HepG2 (cell line): ENCODE results near the gene RHCE. TPM values are rescaled to one million over a fixed set of nuclear protein-coding genes. Genes with fewer than 3 reads are reported as not detected.

Experiments used
- ATAC-seq: fragments of 200-7000 bp; cut with Tn5 transposase; 3 replicates; pipeline ENCODE4 v1.9.1; 2020; ENCODE audit warnings: mild to moderate bottlenecking, moderate library complexity
- BruUV-seq: library from RNA; stranded (reverse); fragments of 400-500 nt; replicated peaks from 2 replicates; lab custom pipeline; 2021; lab: Mats Ljungman, UMichigan
- CTCF ChIA-PET: fragments of 300-600 bp; formaldehyde crosslinking; extraction: SDS; loops from one replicate; lab custom pipeline; 2021; ENCODE audit warnings: low total read pairs, inconsistent platforms, low intra/inter-chr PET ratio; lab: Yijun Ruan, JAX
- POLR2A ChIA-PET: fragments of 350-600 bp; sonication (Branson Sonifier 250); formaldehyde crosslinking; loops from one replicate; lab custom pipeline; 2020; ENCODE audit warnings: antibody characterized with exemption, inconsistent platforms; lab: Yijun Ruan, JAX
- DNase-seq: peaks from one replicate; pipeline ENCODE4 v3.0.0-alpha.2; 2015; ENCODE audit warnings: low spot score
- FAIRE-seq: peaks from 3 replicates; lab custom pipeline; 2011; peaks lifted over from hg19 to GRCh38; lab: Jason Lieb, UNC
- H2AFZ ChIP-seq: one replicate; pipeline ENCODE4 v1.6.1; 2011; ENCODE audit warnings: low read length, inconsistent platforms
- H3K27ac ChIP-seq: fragments of 300-600 bp; 3 replicates; pipeline ENCODE4 v1.8.0; 2011; ENCODE audit warnings: mixed run types, mild to moderate bottlenecking, mixed read lengths, low read length, inconsistent platforms; ENCODE audit not compliant: insufficient read depth; ENCODE audit errors: extremely low read length
- H3K27me3 ChIP-seq, 2 experiments: fragments of 200-600 bp in 1 of 2; 2 replicates in 1 of 2; 3 replicates in 1 of 2; pipeline versions ENCODE4 v1.6.0 to v1.8.0; 2011; ENCODE audit warnings: low read length in 2 of 2, mild to moderate bottlenecking in 2 of 2, moderate library complexity in 2 of 2, inconsistent platforms in 1 of 2; ENCODE audit not compliant: insufficient read depth in 2 of 2, control insufficient read depth in 1 of 2
- H3K36me3 ChIP-seq, 2 experiments: fragments of 200-600 bp in 1 of 2; replicated peaks in 1 of 2; 2 replicates in 1 of 2; 3 replicates in 1 of 2; pipeline versions ENCODE4 v1.5.1 to v1.8.0; 2011; ENCODE audit warnings: low read length in 2 of 2, inconsistent platforms in 1 of 2; ENCODE audit not compliant: insufficient read depth in 2 of 2, control insufficient read depth in 1 of 2
- H3K4me1 ChIP-seq: 2 replicates; pipeline ENCODE4 v1.5.1; 2012; ENCODE audit warnings: low read length, inconsistent platforms; ENCODE audit not compliant: insufficient read depth
- H3K4me2 ChIP-seq: 2 replicates; pipeline ENCODE4 v1.6.0; 2011; ENCODE audit warnings: low read depth, low read length, inconsistent platforms
- H3K4me3 ChIP-seq, 3 experiments: fragments of 200-600 bp in 1 of 3; sonication (generic), shearing (Covaris generic) in 1 of 3; replicated peaks in 1 of 3; 2 replicates each; pipeline ENCODE4 v1.5.1; 2011 to 2016; ENCODE audit warnings: low read length in 3 of 3, inconsistent platforms in 2 of 3, low read depth in 2 of 3, mild to moderate bottlenecking in 2 of 3, control low read depth in 1 of 3, mixed read lengths in 1 of 3; ENCODE audit not compliant: insufficient read depth in 1 of 3
- H3K79me2 ChIP-seq: one replicate; pipeline ENCODE4 v1.6.1; 2011; ENCODE audit warnings: low read length, inconsistent platforms; ENCODE audit not compliant: insufficient read depth
- H3K9ac ChIP-seq: 2 replicates; pipeline ENCODE4 v1.6.0; 2011; ENCODE audit warnings: mild to moderate bottlenecking, low read depth, low read length, inconsistent platforms; ENCODE audit not compliant: insufficient read depth
- H3K9me3 ChIP-seq: 2 replicates; pipeline ENCODE4 v1.5.1; 2012; ENCODE audit warnings: mild to moderate bottlenecking, low read length
- H4K20me1 ChIP-seq: 2 replicates; pipeline ENCODE4 v1.6.0; 2011; ENCODE audit warnings: inconsistent platforms, mild to moderate bottlenecking, low read length, moderate library complexity; ENCODE audit not compliant: insufficient read depth
- GABPA ChIP-seq, 2 experiments: IDR thresholded peaks; 2 replicates each; pipeline ENCODE4 v1.6.1; 2011 to 2016; ENCODE audit warnings: low read depth in 2 of 2, low read length in 1 of 2, missing biosample characterization in 1 of 2, missing genetic modification characterization in 1 of 2
- ZNF382 ChIP-seq: sonication (generic); formaldehyde crosslinking; IDR thresholded peaks from 2 replicates; pipeline ENCODE4 v1.5.0; 2020; ENCODE audit warnings: missing genetic modification reagents, mild to moderate bottlenecking, borderline replicate concordance
- ZNF629 ChIP-seq: sonication (generic); formaldehyde crosslinking; conservative IDR thresholded peaks from 2 replicates; pipeline ENCODE4 v1.5.0; 2020; ENCODE audit warnings: missing genetic modification reagents
- WGBS: methylation state at CpG from one replicate; pipeline ENCODE4 v1.1.6; 2017; ENCODE audit warnings: low lambda C conversion rate; 5-methylcytosine and 5-hydroxymethylcytosine counted together
- in situ Hi-C: cut with HindIII; loops from 2 replicates; pipeline ENCODE4 v1.10.0; 2017; ENCODE audit warnings: low pct_unique_long_range_greater_than_20kb; ENCODE audit not compliant: extremely low pct_ligation_motif_present
- intact Hi-C: fragments of 100-400 bp; cut with micrococcal nuclease; formaldehyde crosslinking; loops from one replicate; pipeline ENCODE4 v1.10.0; 2022; ENCODE audit not compliant: unreplicated experiment
- polyA plus RNA-seq, 8 experiments: library from polyadenylated mRNA; depleted of rRNA in 3 of 8; stranded (reverse) in 7 of 8; unstranded in 1 of 8; fragments of >200 nt; fragmentation: Illumina TruSeq in 4 of 8; extraction: Trizol in 4 of 8; gene quantifications; 2 replicates each; pipeline versions ENCODE4 v1.2.1 to v1.2.3, GENCODE V29; 2011 to 2016; ENCODE audit warnings: low read depth in 4 of 8, missing spikeins in 1 of 8, mixed read lengths in 1 of 8; ENCODE audit not compliant: insufficient read depth in 1 of 8
- total RNA-seq, 5 experiments: library from RNA; depleted of rRNA; stranded (reverse); fragments of >200 nt; fragmentation: Illumina TruSeq; extraction: Trizol; gene quantifications; 2 replicates each; pipeline ENCODE4 v1.2.3, GENCODE V29; 2016; ENCODE audit warnings: low read depth in 1 of 5
- TF ChIP-seq, protein P1 (sequence below): sonication (generic); formaldehyde crosslinking; IDR thresholded peaks from 2 replicates; pipeline ENCODE4 v1.4.0; 2020; ENCODE audit warnings: mild to moderate bottlenecking, missing genetic modification reagents

The RHCE gene
- total and polyA plus RNA-seq, 2 of the 13 experiments (the other 11 are each of a cell fraction or from before 2014, with no cell fraction given): 0.30 TPM; not detected in 1

DNA sequence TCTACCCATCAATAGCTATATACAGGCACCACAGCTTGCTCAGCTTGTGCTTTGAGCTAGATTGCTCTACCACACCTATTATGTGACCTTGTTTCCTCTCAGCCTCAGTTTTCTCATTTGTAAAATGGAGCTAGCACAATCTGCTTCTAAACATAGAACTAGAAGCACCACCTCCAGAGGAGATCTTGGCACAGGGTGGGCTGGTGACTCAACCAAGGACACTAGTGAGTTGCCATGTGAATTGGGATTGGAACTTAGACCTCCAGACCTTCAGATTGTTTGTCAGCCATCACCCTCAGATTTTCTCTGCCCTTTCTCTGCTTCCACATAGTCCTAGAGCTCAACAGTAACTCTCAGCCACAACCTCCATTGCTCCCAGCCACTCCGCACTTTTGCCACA is 7.1 kb upstream of the RHCE start:
- no peak for FAIRE-seq
- Histone ChIP-seq H3K4me1 (peaks cover 37% of the 10 kb centered on the region), H3K9me3 (no peaks in the 10 kb centered on the region), H3K27me3 (no peaks in the 10 kb centered on the region; a peak in 2 of 5 replicates), H3K9ac (no peak overlapping the region), H3K36me3 (no peaks in the 10 kb centered on the region), H2AFZ (no peak overlapping the region), H4K20me1 (peaks cover 9% of the 10 kb centered on the region; the same call in 1 of the 2 replicates), H3K27ac (no peak overlapping the region), H3K4me3 (no peak overlapping the region), H3K79me2 (peaks cover 13% of the 10 kb centered on the region), H3K4me2 (no peak overlapping the region)
- in situ Hi-C loops (no loop called here), intact Hi-C loops (no loop called here)
- POLR2A ChIA-PET: no interaction called here
- CTCF ChIA-PET: no interaction called here
- TF ChIP-seq ZNF629 (peak; percentile 57; the same call in 1 of the 2 replicates), ZNF382 (CRISPR knock-in tag) (no peak), GABPA (IDR thresholded peaks at IDR 0.05; ENCODE audit: low read depth, low read length) (no peak), GABPA (CRISPR knock-in tag; IDR thresholded peaks at IDR 0.05; ENCODE audit: low read depth) (no peak)
- TF ChIP-seq, protein P1, sequence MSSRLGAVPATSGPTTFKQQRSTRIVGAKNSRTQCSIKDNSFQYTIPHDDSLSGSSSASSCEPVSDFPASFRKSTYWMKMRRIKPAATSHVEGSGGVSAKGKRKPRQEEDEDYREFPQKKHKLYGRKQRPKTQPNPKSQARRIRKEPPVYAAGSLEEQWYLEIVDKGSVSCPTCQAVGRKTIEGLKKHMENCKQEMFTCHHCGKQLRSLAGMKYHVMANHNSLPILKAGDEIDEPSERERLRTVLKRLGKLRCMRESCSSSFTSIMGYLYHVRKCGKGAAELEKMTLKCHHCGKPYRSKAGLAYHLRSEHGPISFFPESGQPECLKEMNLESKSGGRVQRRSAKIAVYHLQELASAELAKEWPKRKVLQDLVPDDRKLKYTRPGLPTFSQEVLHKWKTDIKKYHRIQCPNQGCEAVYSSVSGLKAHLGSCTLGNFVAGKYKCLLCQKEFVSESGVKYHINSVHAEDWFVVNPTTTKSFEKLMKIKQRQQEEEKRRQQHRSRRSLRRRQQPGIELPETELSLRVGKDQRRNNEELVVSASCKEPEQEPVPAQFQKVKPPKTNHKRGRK (CRISPR knock-in tag): no peak
- 100% methylated on average over 1 of the region's 1 CpG for WGBS
- DNase-seq: no peak
- ATAC-seq: no peak
- no TSS peak for BruUV-seq
